ENCODE data around the gene RNF2.

The RNF2 gene

DNA sequence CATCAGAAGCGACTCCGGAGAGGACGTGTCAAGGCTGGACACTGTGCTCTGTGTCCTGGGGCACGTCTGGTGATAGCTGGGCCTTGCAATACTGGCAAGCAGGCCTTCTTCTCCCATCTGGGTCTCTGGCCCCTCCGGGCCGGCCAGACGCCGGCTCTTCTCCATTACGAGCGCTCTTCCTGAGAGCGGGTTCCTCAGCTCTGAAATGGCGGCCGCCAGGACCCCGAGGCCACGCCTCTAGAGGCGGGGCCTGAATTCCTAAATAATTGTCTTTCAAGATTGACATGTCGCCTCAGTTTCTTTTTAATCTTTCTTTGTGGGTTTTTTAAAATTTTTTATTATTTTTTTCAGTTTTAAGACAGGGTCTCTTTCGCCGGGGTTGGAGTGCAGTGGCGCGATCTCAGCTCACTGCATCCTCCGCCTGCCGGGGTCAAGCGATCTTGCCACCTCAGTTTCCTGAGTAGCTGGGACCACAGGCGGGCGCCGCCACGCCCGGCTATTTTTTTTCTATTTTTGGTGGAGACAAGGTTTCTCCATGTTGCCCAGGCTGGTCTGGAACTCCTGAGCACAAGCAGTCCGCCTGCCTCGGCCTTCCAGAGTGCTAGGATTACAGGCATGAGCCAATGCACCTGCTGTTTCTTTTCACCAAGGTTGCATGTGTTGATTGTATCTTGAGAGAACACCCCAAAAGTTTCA lies 9.2 kb downstream of the RNF2 start:
- Histone ChIP-seq H3K4ac (ENCODE audit: low read length) (no peak overlapping the region), H4K91ac (ENCODE audit: low read depth, low read length, poor library complexity) (no peak overlapping the region), H2BK15ac (ENCODE audit: low read length) (no peak overlapping the region), H2BK5ac (ENCODE audit: low read length) (no peak overlapping the region), H2AK5ac (ENCODE audit: low read depth, low read length) (no peak overlapping the region), H4K8ac (ENCODE audit: low read depth, low read length) (no peak overlapping the region), H3K4me1 (ENCODE audit: control insufficient read depth in 2 of 2, insufficient read depth in 1 of 2, low read depth in 1 of 2, low read length in 2 of 2) (no peaks in the 10 kb centered on the region), H3K36me3 (replicated peaks in 1 of 2; ENCODE audit: control insufficient read depth in 2 of 2, insufficient read depth in 2 of 2, low read length in 2 of 2) (peaks cover 0 to 3% of the 10 kb centered on the region in 2 donors), H3K14ac (ENCODE audit: low read length) (no peak overlapping the region), H3K4me3 (ENCODE audit: low read length in 2 of 2) (peak overlapping the region in 1 of 2 donors; percentile 64), H2BK12ac (ENCODE audit: low read length) (no peak overlapping the region), H3K9ac (ENCODE audit: low read depth, low read length, poor library complexity) (no peak overlapping the region), H3K27ac (replicated peaks; ENCODE audit: low read length) (no peak overlapping the region), H3K79me1 (ENCODE audit: low read depth, low read length) (peaks cover 2% of the 10 kb centered on the region), H3K4me2 (ENCODE audit: insufficient read depth, low read length, poor library complexity, severe bottlenecking) (no peak overlapping the region), H3K27me3 (ENCODE audit: control insufficient read depth in 3 of 3, insufficient read depth in 3 of 3, low read depth in 1 of 3, low read length in 3 of 3) (no peaks in the 10 kb centered on the region), H3K9me3 (replicated peaks in 1 of 2; ENCODE audit: control insufficient read depth in 2 of 2, insufficient read depth in 1 of 2, low read depth in 1 of 2, low read length in 2 of 2) (peaks cover 3 to 4% of the 10 kb centered on the region in 2 donors), H2BK120ac (ENCODE audit: low read depth, low read length) (no peak overlapping the region), H2AFZ (ENCODE audit: low read length) (no peak overlapping the region), H3K18ac (ENCODE audit: low read length) (no peak overlapping the region), H3K23ac (ENCODE audit: low read depth, low read length, poor library complexity) (no peak overlapping the region)
- no CpG with 5 or more reads among the region's 31 CpGs for WGBS, 2 donors (ENCODE audit: extremely low coverage in 2 of 2, insufficient read length in 2 of 2, insufficient replicate concordance in 1 of 2)
- DNase-seq (ENCODE audit: low spot score), result no peak

DNA sequence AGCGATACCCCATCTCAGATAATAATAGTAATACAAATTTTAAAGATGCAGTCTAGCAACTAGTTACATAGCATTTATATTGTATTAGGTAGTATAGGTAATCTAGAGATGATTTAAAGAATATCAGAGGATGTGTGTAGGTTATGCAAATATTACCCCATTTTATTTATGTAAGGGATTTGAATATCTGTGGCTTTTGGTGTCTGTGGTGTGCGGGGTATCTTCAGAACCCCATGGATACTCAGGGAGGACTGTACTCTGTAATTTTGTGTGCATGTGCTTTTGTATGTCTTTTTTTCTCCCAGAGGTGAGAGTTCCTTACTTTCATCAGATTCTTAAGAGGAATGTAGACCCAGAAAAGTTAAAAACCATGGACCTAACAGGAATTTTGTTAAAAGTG lies 12.8 kb downstream of the RNF2 start:
- H3K9me3 ChIP-seq (replicated peaks in 1 of 2; ENCODE audit: control insufficient read depth in 2 of 2, insufficient read depth in 1 of 2, low read depth in 1 of 2, low read length in 2 of 2), result peaks cover 3 to 4% of the 10 kb centered on the region in 2 donors
- no peak overlapping the region for H3K23ac ChIP-seq (ENCODE audit: low read depth, low read length, poor library complexity)
- no peak overlapping the region for H3K9ac ChIP-seq (ENCODE audit: low read depth, low read length, poor library complexity)
- no CpG with 5 or more reads among the region's 2 CpGs for WGBS, 2 donors (ENCODE audit: extremely low coverage in 2 of 2, insufficient read length in 2 of 2, insufficient replicate concordance in 1 of 2)
- no peaks in the 10 kb centered on the region for H3K4me1 ChIP-seq (ENCODE audit: control insufficient read depth in 2 of 2, insufficient read depth in 1 of 2, low read depth in 1 of 2, low read length in 2 of 2)
- H2AK5ac ChIP-seq (ENCODE audit: low read depth, low read length), result no peak overlapping the region
- no peak overlapping the region for H2BK120ac ChIP-seq (ENCODE audit: low read depth, low read length)
- no peak overlapping the region for H2AFZ ChIP-seq (ENCODE audit: low read length)
- no peak overlapping the region for H3K27ac ChIP-seq (replicated peaks; ENCODE audit: low read length)
- no peak overlapping the region for H4K8ac ChIP-seq (ENCODE audit: low read depth, low read length)
- no peak overlapping the region for H3K14ac ChIP-seq (ENCODE audit: low read length)
- no peak overlapping the region for H3K18ac ChIP-seq (ENCODE audit: low read length)
- H3K79me1 ChIP-seq (ENCODE audit: low read depth, low read length), result peaks cover 2% of the 10 kb centered on the region
- no peak overlapping the region for H2BK5ac ChIP-seq (ENCODE audit: low read length)
- no peak overlapping the region for H4K91ac ChIP-seq (ENCODE audit: low read depth, low read length, poor library complexity)
- H3K4me2 ChIP-seq (ENCODE audit: insufficient read depth, low read length, poor library complexity, severe bottlenecking), result no peak overlapping the region
- peaks cover 0 to 3% of the 10 kb centered on the region in 2 donors for H3K36me3 ChIP-seq (replicated peaks in 1 of 2; ENCODE audit: control insufficient read depth in 2 of 2, insufficient read depth in 2 of 2, low read length in 2 of 2)
- H3K4me3 ChIP-seq (ENCODE audit: low read length in 2 of 2), result no peak overlapping the region
- DNase-seq (ENCODE audit: low spot score), result no peak
- H2BK15ac ChIP-seq (ENCODE audit: low read length), result no peak overlapping the region
- no peaks in the 10 kb centered on the region for H3K27me3 ChIP-seq (ENCODE audit: control insufficient read depth in 3 of 3, insufficient read depth in 3 of 3, low read depth in 1 of 3, low read length in 3 of 3)
- no peak overlapping the region for H2BK12ac ChIP-seq (ENCODE audit: low read length)
- H3K4ac ChIP-seq (ENCODE audit: low read length), result no peak overlapping the region

DNA sequence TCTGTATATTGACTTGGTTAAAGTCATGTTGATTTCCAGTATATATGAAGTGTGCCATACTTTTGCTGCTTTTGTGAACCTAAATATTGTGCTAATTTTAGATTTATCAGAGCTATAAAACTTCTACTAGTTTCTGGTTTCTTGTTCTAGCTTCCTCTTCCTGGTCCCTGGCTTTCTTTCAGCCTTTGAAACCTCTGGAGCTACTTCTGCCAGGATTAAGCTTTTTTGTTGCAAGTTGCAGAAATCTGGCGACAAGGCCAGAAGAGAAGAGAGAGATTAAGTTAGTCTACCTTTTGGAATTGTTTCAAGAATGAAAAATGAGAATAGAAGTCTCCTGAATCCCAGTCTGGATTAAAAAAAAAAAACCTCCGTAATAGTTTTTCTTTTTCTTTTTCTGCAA lies 13.5 kb downstream of the RNF2 start:
- WGBS, 2 donors (ENCODE audit: extremely low coverage in 2 of 2, insufficient read length in 2 of 2, insufficient replicate concordance in 1 of 2), result no CpG with 5 or more reads among the region's 2 CpGs
- Histone ChIP-seq H2BK120ac (ENCODE audit: low read depth, low read length) (no peak overlapping the region), H3K9ac (ENCODE audit: low read depth, low read length, poor library complexity) (no peak overlapping the region), H2BK5ac (ENCODE audit: low read length) (no peak overlapping the region), H3K36me3 (replicated peaks in 1 of 2; ENCODE audit: control insufficient read depth in 2 of 2, insufficient read depth in 2 of 2, low read length in 2 of 2) (peaks cover 0 to 6% of the 10 kb centered on the region in 2 donors), H3K4ac (ENCODE audit: low read length) (no peak overlapping the region), H2BK15ac (ENCODE audit: low read length) (no peak overlapping the region), H3K4me1 (ENCODE audit: control insufficient read depth in 2 of 2, insufficient read depth in 1 of 2, low read depth in 1 of 2, low read length in 2 of 2) (no peaks in the 10 kb centered on the region), H3K27me3 (ENCODE audit: control insufficient read depth in 3 of 3, insufficient read depth in 3 of 3, low read depth in 1 of 3, low read length in 3 of 3) (no peaks in the 10 kb centered on the region), H2AK5ac (ENCODE audit: low read depth, low read length) (no peak overlapping the region), H3K79me1 (ENCODE audit: low read depth, low read length) (peaks cover 2% of the 10 kb centered on the region), H3K27ac (replicated peaks; ENCODE audit: low read length) (no peak overlapping the region), H4K8ac (ENCODE audit: low read depth, low read length) (no peak overlapping the region), H3K14ac (ENCODE audit: low read length) (no peak overlapping the region), H3K18ac (ENCODE audit: low read length) (no peak overlapping the region), H2BK12ac (ENCODE audit: low read length) (no peak overlapping the region), H2AFZ (ENCODE audit: low read length) (no peak overlapping the region), H3K23ac (ENCODE audit: low read depth, low read length, poor library complexity) (no peak overlapping the region), H3K9me3 (replicated peaks in 1 of 2; ENCODE audit: control insufficient read depth in 2 of 2, insufficient read depth in 1 of 2, low read depth in 1 of 2, low read length in 2 of 2) (peaks cover 2 to 6% of the 10 kb centered on the region in 2 donors), H3K4me3 (ENCODE audit: low read length in 2 of 2) (no peak overlapping the region), H4K91ac (ENCODE audit: low read depth, low read length, poor library complexity) (no peak overlapping the region), H3K4me2 (ENCODE audit: insufficient read depth, low read length, poor library complexity, severe bottlenecking) (no peak overlapping the region)
- no peak for DNase-seq (ENCODE audit: low spot score)

DNA sequence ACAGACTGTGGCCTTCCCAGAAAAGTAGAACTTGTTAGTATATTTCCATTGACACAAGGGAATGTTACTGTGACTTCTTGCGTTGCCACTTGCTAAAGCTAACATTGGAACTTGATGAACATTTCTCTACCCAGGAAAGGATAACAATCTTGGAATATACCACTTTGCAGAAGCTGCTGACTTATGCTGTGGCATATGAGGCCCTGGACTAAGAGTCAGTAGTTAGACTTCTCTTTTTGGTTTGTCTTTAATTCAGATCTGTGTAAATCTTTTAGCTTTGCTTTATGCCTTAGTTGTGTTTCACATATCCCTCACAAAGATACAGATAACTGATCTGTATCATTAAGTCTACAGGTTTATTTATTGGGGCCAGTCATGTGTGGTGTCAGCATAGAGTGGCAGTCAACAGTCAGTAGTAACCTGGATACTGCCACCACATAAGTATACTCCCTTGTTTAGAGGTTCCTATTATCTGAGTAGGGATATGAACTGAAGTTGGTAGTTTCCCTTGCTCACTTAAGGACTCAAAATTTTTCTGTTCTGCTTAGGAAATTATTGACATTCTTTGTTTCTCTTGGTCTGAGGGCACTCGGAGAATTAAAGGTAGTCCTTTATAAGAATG lies 14.7 kb downstream of the RNF2 start:
- DNase-seq (ENCODE audit: low spot score), result no peak
- Histone ChIP-seq H2BK12ac (ENCODE audit: low read length) (no peak overlapping the region), H4K91ac (ENCODE audit: low read depth, low read length, poor library complexity) (no peak overlapping the region), H3K36me3 (replicated peaks in 1 of 2; ENCODE audit: control insufficient read depth in 2 of 2, insufficient read depth in 2 of 2, low read length in 2 of 2) (peaks cover 3% of the 10 kb centered on the region in 2 donors), H3K27ac (replicated peaks; ENCODE audit: low read length) (no peak overlapping the region), H3K14ac (ENCODE audit: low read length) (no peak overlapping the region), H3K18ac (ENCODE audit: low read length) (no peak overlapping the region), H3K9me3 (replicated peaks in 1 of 2; ENCODE audit: control insufficient read depth in 2 of 2, insufficient read depth in 1 of 2, low read depth in 1 of 2, low read length in 2 of 2) (peaks cover 3 to 10% of the 10 kb centered on the region in 2 donors), H3K23ac (ENCODE audit: low read depth, low read length, poor library complexity) (no peak overlapping the region), H2BK15ac (ENCODE audit: low read length) (no peak overlapping the region), H3K4me3 (ENCODE audit: low read length in 2 of 2) (no peak overlapping the region), H3K79me1 (ENCODE audit: low read depth, low read length) (peaks cover under 1% of the 10 kb centered on the region), H2AFZ (ENCODE audit: low read length) (no peak overlapping the region), H4K8ac (ENCODE audit: low read depth, low read length) (no peak overlapping the region), H3K4ac (ENCODE audit: low read length) (no peak overlapping the region), H3K4me1 (ENCODE audit: control insufficient read depth in 2 of 2, insufficient read depth in 1 of 2, low read depth in 1 of 2, low read length in 2 of 2) (no peaks in the 10 kb centered on the region), H2BK120ac (ENCODE audit: low read depth, low read length) (no peak overlapping the region), H3K9ac (ENCODE audit: low read depth, low read length, poor library complexity) (no peak overlapping the region), H2BK5ac (ENCODE audit: low read length) (no peak overlapping the region), H3K4me2 (ENCODE audit: insufficient read depth, low read length, poor library complexity, severe bottlenecking) (no peak overlapping the region), H3K27me3 (ENCODE audit: control insufficient read depth in 3 of 3, insufficient read depth in 3 of 3, low read depth in 1 of 3, low read length in 3 of 3) (no peaks in the 10 kb centered on the region), H2AK5ac (ENCODE audit: low read depth, low read length) (no peak overlapping the region)
- no CpG with 5 or more reads among the region's 2 CpGs for WGBS, 2 donors (ENCODE audit: extremely low coverage in 2 of 2, insufficient read length in 2 of 2, insufficient replicate concordance in 1 of 2)

Data from neuronal stem cell (in vitro differentiated cells).